B cell (primary cell): ENCODE measurements around the gene TNFRSF1B.

ENCODE experiments used
- CTCF ChIP-seq: fragments of 200-600 bp; IDR thresholded peaks from one replicate; pipeline ENCODE4 v1.8.0; 2022; ENCODE audit warnings: antibody characterized with exemption, mild to moderate bottlenecking
- EZH2 ChIP-seq: IDR thresholded peaks from 2 replicates; pipeline ENCODE4 v1.6.1; 2012; ENCODE audit warnings: borderline replicate concordance, low read depth, mild to moderate bottlenecking, moderate library complexity, low read length; ENCODE audit not compliant: insufficient read depth, poor library complexity, severe bottlenecking

- TF ChIP-seq CTCF (no peak), EZH2 (no peak)
Measured at GRCh38 chr1:12162459-12163137, 4.2 kb upstream of the TNFRSF1B start.
